ENCODE data around the gene DGKQ.

Gene DGKQ

DNA sequence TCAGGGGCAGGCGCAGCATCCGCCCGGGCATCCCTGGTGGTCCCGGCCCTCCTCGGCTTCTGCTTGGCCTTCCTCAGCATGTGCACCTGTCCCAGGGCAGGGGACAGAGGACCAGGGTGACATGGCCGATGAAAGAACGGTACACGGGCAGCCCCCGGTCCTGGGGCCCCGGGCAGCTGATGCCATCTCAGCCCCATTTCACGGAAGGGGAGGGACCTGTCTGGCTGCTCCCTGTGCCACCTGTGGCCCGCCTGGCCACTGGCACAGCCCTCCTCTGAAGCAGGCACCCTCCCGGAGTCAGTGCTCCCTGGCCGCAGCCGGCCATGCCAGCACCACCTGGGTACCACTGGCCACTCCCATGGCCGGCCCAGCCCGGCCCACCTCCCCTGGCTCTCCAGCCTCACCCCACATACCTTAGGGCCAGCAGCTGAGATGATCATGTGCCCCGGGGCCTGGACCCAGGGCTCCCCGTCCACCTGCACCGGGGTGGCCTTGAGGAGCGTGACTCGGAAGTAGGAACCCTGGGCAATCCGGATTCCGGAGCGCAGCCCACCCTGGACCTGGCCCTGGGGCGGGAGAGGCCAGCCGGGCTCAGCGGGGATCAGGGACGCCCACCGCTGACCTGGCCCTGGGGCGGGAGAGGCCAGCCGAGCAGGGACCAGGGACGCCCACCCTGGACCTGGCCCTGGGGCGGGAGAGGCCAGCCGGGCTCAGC is 12.6 kb downstream of the DGKQ start:
- DNase-seq, result no peak

DNA sequence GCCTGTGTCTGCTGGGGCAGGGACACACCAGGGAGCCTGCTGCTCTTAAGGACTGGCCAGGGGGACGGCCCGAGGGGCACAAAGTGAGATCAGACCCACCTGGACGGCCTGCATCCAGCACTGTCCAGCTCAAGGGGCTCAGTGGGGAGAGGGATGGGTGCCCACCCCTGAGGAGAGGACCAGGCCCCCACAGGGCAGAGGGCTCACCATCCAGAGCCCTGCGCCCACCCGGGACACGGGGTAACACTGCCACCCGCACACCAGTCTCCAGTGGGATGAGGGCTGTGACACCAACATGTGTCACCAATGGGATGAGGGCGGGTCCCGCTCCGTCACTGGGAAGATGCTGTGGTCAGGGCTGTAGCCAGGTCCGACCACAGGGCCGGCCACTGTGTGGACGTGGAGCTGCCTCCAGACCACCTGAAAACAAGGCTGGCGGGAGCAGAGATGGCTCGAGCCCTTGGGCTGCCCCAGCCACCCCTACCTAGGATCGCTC is 13.2 kb downstream of the DGKQ start:
- DNase-seq, result no peak

DNA sequence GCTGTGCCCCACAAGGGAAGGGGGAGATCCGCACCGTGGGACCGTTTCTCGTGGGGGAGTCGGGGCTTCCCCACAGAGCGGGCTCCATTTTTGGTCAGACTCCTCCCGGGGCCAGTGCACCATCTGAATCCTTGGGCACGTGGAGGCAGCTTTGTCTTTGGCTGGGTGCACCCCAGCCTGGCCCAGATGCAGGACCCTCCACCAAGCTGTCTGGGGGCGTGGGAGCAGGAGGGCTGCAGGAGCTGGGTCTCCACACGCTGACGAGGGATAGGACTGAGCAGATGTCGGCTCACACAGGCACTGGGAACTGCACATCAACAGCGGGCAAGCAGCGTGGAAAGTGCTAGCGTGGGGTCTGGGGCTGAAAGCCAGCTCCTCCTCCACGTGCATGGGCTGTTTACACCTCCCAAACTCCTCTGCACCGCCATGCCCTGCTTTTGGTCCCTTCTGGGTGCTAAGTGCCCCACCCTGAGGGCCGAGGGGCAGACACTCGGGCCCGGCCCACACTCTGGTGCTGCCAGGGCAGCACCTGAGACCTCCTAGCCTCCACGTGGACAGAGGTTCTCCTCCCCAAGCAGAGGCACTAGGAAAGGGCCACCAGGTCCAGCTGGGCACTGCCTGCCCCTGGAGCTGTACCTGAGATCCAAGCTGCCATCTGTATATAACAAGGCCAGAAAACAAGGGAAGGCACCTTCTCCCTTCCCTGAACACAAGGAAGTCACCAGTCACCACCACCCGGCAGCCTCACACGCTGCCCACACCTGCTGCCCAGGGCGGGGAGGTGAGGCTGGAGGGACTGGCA is 13.8 kb downstream of the DGKQ start:
- no peak for DNase-seq

DNA sequence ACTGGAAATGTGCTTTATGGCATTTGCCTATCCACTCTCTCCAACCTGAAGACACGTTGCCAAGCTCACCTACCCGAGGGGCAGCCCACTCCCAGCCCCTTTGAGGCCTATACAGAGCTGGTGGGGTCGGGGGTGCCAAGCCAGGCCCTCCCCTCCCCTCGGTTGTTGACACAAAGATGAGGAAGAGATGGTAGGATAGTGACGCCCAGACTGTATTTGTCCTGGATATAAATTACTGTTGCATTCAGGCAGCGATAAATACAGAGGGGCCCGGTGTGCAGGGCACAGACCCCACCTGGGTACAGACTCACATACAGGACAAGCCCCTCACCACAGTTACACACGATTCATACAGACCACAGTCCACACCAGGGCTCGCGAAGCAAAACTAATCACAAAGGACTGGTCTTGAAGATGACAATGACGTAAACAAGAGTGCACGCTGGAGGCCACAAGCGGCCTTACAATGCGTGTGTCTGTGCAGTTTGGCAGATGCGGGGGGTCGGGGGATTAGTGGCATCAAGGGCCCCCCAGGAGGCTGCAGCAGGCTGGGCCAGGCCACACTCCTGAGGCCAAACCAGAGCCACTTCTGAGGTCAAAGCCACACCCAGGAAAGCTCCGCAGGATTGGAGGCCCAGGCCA is 14.6 kb downstream of the DGKQ start:
- no peak for DNase-seq

DNA sequence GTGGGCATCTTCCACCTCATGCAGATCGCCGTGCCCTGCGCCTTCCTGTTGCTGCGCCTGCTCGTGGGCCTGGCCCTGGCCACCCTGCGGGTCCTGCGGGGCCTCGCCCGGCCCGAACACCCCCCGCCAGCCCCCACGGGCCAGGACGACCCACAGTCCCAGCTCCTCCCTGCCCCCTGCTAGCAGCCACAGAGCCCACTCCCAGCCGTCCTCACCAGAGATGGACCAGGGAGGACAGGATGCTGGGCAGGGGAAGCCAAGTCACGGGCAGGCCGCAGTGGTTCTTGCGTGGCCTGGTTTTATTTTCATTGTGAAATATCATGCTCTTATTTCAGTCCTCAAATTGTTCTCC is 15.1 kb downstream of the DGKQ start:
- no peak for DNase-seq

DNA sequence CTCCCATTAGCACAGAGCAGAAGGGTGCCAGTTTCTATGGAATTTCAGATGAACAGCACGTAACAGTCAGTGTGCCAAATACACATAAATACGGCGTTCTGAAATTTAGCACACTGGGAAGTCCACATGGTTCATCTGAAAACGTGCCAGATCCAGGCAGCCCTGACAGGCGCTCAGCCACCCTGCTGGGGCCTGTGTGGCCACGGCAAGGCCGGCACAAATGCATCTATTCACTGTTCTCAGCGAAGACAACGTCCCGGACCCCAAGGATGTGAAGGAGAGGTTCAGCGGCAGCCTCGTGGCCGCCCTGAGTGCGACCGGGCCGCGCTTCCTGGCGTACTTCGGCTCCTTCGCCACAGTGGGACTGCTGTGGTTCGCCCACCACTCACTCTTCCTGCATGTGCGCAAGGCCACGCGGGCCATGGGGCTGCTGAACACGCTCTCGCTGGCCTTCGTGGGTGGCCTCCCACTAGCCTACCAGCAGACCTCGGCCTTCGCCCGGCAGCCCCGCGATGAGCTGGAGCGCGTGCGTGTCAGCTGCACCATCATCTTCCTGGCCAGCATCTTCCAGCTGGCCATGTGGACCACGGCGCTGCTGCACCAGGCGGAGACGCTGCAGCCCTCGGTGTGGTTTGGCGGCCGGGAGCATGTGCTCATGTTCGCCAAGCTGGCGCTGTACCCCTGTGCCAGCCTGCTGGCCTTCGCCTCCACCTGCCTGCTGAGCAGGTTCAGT is 15.6 kb downstream of the DGKQ start:
- DNase-seq, result no peak

DNA sequence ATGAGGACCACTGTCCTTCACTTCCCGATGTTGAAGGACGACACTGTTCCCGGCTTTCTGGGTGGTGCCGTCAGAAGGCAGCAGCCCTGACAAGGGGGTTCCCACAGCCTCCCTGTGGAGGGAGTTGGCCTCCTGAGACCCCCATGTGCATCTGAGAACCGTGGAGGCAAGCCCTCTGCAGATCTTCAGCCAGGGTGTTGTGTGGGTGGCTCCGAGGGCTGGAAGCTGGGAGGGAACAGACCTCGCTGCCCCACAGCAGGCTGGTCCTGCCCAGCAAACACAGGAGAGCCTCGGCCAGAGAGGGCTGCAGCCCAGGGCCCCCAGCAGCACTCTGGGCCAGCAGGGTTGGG is 16.2 kb downstream of the DGKQ start:
- DNase-seq, result no peak

DNA sequence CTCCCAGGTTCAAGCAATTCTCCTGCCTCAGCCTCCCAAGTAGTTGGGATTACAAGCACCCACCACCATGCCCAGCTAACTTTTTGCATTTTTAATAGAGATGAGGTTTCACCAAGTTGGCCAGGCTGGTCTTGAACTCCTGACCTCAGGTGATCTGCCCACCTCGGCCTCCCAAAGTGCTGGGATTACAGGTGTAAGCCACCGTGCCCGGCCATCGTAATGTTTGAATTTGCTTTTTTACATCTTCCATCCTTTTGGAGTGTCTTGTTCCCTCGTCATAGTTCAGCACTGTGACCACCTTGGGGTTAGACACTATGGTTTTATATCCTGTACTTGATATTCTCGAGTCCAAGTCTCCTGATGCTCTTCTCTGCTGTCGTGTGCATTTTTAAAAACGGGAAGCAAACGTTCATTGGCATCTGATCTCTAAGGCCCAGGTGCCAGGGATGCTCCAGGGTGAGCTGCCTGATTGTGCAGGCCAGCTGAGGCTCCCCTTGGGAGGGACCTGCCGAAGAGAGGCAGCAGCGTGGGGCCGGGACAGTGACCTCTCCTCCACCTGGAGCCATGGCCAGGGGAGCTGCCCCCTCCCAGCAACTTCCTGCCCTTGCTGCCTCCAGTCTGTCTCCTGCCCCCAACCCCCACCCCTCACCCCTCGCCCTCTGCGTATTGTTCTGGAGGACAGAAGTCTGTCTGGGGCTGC is 16.7 kb downstream of the DGKQ start:
- DNase-seq, result no peak

DNA sequence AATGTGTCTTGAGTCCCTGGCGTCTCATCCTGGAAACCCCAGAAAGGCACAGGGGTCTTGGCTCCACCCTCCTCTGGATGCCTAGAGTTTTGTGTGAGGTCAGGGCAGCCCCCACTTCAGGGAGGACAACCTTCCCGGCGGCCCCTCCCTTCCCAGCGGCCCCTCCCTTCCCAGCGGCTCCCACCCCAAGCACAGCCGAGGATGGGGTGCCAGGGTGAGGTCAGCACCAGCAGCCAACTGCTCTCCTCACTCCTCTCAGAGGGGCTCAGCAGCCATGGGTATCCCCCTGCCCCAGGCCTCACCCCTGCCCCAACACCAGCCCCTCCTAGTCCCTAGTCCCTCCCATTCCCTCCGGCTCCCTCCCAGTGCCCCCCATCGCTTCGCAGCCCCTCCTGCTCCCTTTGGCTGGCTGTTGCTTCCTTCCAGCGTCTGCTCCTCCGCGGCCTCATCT is 17.4 kb downstream of the DGKQ start:
- no peak for DNase-seq

DNA sequence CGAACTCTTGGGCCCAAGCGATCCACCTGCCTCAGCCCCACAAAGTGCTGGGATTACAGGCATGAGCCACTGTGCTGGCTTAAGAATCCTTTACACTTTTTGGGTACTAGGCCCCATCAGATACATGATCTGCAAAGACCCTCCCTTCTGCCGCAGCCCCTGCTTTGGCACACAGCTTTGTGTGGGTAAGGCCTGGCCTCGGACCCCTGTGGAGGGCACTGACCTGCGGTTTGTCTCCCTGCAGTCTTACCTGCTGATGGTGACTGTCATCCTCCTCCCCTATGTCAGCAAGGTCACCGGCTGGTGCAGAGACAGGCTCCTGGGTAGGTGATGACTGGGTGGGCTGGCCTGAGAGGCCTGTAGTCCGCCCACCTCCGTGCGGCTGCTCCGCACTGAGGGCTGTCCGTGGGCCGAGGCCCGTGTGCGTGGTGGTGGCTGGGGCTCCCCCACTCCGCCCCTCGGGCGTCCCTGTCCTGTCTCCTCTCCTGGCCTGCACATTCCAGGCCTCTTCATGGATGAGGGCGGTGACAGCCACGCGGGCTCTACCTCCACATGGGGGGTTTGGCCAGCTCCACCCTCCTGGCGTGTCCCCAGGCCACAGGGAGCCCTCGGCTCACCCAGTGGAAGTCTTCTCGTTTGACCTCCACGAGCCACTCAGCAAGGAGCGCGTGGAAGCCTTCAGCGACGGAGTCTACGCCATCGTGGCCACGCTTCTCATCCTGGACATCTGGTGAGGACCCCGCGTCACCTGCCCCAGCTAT is 18.0 kb downstream of the DGKQ start:
- no peak for DNase-seq

DNA sequence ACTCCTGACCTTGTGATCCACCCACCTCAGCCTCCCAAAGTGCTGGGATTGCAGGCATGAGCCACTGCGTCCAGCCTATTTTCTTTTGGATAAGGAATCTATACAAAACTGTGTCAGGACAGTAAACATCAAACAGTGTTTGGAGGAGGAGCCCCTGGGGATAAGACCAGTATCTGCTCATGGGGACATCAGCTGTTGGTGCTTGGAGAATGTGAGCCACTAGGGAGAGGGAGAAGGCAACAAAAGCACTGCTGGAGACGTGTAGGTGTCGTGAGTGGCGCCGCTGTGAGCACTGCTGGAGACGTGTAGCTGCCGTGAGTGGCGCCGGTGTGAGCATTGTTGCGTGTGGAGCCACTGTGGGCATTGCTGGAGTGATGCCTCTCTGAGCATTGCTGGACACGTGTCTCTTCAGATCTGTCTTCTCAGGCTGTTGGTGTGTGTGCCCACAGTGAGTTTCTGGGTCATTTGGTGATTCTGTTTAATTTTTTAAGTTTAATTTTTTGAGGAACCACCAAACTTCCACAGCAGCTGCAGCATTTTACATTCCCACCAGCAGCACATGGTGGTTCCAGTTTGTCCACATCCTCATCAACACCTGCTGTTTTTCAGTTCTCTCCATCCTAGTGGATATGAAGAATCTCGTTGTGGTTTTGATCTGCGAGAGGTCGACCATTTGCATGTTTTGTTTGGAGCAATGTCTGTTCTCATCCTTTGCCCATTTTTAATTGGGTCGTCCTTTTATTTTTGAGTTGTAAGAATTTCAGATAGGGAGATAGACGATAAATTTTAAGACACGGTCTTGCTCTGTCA is 19.0 kb downstream of the DGKQ start:
- no peak for DNase-seq

DNA sequence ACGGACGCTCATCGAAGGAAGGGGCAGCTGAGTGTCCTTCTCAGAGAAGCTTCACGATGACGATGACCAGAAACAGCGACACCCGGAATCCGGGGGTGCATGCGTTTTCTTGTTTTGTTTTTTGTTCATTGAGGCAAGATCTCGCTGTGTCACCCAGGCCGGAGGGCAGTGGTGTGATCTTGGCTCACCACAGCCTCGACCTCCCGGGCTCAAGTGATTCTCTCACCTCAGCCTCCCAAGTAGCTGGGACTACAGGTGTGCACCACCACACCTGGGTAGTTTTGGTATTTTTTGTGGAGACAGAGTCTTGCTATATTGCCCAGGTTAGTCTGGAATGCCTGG is 19.8 kb downstream of the DGKQ start:
- no peak for DNase-seq

DNA sequence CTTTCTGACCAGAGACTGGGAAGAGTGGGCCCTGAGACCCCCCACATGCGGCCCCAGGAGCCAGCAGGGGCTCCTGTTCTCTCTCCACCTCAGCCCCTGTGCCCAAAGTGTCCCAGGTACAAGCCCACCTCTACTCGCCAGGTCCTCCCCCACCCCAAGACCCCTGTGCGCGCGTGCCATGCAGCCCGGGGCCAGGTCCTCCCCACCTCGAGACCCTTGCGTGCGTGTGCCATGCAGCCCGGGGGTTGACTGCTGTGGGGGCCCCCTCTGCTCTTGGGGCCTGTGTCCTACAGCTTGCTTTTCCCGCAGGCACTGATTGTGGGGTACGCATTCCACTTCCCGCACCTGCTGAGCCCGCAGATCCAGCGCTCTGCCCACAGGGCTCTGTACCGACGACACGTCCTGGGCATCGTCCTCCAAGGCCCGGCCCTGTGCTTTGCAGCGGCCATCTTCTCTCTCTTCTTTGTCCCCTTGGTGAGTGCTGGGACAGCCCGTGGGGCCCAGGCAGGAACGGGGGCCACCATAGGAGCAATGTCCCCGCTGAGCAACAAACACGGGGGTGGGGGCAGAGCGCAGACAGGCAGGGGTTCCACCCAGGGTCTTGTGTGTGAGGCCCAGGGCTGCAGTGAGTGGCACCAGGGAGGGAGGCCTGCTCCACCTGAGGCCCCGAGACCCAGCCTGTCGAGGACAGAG is 20.3 kb downstream of the DGKQ start:
- no peak for DNase-seq

DNA sequence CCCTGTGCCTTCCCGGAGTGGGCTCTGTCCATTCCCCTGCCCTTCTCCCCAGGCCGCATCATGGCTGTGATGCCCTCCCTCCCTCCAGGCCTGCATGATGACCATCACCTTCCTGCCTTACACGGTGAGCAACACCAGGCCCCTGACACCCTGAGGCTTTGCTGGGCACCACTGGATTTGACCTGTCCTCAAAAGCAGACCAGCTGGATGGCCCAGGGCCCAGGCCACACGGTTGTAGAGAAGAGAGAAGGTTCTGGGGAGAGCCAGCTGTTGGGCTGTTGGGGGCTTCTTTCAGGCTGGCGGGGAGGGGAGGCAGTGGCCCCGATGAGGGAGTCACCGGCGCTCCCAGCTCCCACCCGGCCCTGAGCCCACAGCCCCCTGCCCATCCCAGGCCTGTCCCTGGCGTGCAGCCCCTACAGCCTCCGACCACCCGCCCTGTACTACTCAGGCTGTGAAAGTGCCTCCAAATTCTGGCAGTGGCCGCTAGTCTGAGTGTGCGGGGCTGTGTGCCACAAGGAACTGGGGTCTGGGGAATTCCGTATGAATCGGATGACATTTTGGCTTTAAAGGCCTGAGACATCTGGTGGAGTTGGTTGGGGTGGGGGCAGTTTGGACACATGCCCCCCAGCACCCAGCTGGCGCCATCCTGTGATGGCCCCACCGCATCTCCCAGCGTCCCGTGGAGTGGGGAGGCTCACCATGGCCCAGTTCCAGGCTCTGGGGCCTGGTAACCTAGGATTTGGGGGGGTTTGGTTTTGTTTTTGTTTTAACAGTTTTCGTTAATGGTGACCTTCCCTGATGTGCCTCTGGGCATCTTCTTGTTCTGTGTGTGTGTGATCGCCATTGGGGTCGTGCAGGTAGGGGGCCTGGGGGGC is 21.5 kb downstream of the DGKQ start:
- DNase-seq, result no peak

DNA sequence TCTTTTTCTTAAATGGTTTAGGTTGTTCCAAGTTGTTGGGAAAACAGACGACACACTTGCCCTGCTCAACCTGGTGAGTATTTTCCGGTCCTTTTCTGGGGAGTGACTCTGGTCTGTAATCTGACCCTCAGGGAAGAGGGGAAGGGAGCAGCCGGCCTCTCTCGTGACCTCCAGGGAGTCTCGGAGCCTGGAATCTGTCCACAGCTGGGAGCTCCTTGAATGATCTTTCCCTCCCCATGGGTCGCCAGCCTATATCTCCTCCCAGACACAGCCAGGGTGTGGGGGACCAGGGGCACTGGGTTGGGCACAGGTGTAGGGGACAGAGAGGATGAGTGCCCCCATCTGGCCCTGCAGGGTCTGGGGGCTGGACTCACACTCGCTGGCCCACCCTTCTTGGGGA is 22.2 kb downstream of the DGKQ start:
- DNase-seq, result no peak

DNA sequence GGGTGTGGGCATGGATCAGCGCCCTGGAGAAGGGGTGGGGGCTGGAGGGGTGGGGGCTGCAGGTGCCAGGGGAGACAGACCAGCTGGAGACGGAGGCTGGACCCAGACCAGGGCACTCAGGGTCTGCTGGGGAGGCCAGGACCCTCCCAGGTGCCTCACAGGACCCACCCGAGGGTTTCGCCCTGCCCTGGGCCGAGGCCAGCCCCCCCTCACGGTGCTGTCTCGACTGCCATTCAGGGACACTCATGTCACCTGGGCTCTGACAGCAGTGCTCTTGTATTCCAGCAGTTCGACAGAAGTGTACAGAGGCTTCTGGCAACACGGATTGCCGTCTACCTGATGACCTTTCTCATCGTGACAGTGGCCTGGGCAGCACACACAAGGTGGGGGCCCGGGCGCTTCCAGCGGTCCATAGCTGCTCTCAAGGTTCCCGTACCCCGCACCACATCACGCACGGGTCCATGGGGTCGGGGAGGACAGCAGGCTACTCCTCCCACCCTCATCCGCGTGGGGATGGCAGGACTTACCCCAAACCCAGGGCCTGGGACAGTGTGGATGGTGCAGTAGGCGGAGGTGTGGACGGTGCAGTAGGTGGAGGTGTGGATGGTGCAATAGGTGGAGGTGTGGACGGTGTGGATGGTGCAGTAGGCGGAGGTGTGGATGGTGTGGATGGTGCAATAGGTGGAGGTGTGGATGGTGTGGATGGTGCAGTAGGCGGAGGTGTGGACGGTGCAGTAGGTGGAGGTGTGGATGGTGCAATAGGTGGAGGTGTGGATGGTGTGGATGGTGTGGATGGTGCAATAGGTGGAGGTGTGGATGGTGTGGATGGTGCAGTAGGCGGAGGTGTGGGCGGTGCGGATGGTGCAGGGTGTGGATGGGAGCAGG is 23.0 kb downstream of the DGKQ start:
- DNase-seq, result no peak

DNA sequence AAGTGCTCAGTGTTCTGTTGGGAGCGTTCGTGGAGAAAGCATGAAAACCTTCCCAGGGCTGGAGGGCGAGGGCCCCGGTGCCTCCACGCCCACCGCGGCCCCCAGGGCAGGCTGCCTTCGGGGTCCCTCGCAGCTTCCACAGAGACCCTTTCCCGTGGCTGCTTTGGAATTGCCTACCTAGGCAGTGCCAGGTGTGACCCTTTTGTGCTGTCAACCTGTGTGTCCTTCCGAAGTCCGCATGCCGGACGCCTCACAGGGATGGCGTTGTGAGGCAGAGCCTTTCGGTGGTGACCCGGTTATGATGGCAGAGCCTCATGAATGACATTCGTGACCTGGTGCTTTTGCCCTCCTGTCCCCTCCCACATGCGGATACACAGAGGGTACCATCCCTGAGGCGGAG is 23.7 kb downstream of the DGKQ start:
- no peak for DNase-seq

DNA sequence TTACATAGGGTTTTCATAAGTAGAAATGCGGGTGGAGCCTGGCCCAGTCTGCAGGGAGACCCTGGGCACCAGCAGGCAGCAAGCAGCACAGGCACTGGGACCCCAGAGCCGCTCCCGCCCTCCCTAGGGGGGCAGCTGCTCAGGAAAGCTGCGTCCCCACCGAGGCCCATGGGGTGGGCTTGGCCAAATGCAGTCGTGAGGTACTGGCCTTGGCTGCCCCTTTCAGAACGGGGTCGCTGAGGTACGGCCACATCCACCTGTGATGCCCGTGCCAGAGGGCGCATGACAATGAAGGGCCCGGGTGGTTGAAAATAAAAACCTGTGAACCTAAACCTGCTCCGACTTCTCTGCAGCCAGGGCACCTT is 24.5 kb downstream of the DGKQ start:
- no peak for DNase-seq

Data from NCI-H2171 (cell line).